HEK293T (cell line): ENCODE results near the gene CCZ1.

Experiments
- ARNT ChIP-seq: fragments of 450-650 bp; IDR thresholded peaks from 2 replicates; pipeline ENCODE4 v1.6.1; 2017; ENCODE audit warnings: mild to moderate bottlenecking
- BHLHE40 ChIP-seq: fragments of 450-650 bp; IDR thresholded peaks from 2 replicates; pipeline ENCODE4 v1.6.1; 2016; ENCODE audit warnings: mild to moderate bottlenecking, moderate library complexity, borderline replicate concordance
- CTBP1 ChIP-seq: fragments of 450-650 bp; IDR thresholded peaks from 2 replicates; pipeline ENCODE4 v1.6.1; 2016; ENCODE audit warnings: borderline replicate concordance
- ELF4 ChIP-seq: fragments of 450-650 bp; IDR thresholded peaks from 2 replicates; pipeline ENCODE4 v1.6.1; 2017; ENCODE audit warnings: antibody characterized with exemption
- FOXA1 ChIP-seq: fragments of 450-650 bp; IDR thresholded peaks from 2 replicates; pipeline ENCODE4 v1.6.1; 2016; ENCODE audit warnings: mild to moderate bottlenecking
- FOXK2 ChIP-seq: fragments of 450-650 bp; IDR thresholded peaks from 2 replicates; pipeline ENCODE4 v1.6.1; 2016; ENCODE audit warnings: mild to moderate bottlenecking
- LEF1 ChIP-seq: fragments of 450-650 bp; IDR thresholded peaks from 2 replicates; pipeline ENCODE4 v1.6.1; 2017; ENCODE audit warnings: mild to moderate bottlenecking, borderline replicate concordance
- PKNOX1 ChIP-seq: fragments of 450-650 bp; IDR thresholded peaks from 2 replicates; pipeline ENCODE4 v1.6.1; 2016
- SP1 ChIP-seq: fragments of 450-650 bp; IDR thresholded peaks from 2 replicates; pipeline ENCODE4 v1.6.1; 2017
- SUZ12 ChIP-seq: fragments of 450-650 bp; IDR thresholded peaks from 2 replicates; pipeline ENCODE4 v1.6.1; 2016; ENCODE audit warnings: mild to moderate bottlenecking
- TARDBP ChIP-seq: fragments of 450-650 bp; IDR thresholded peaks from 2 replicates; pipeline ENCODE4 v1.6.1; 2016
- ZNF384 ChIP-seq: fragments of 450-650 bp; IDR thresholded peaks from 2 replicates; pipeline ENCODE4 v1.6.1; 2016

DNA sequence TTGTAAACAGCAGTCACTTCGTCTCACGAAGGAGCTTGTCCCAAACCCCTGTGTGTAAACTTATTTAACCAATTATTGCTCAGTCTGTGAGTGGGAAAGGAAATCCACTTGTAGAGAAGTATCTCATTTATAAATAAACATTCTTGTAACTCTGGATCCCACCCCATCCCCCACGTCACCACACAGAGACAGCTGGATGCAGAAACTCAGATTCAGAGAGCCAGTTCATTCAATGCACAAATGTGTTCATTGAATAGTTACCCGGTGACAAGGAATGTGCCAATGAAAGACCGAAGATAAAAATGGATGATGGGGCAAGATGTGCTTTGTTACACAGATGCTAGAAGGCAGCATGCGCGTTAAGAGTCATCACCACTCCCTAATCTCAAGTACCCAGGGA lies 26.2 kb upstream of the CCZ1 start:
- TF ChIP-seq FOXK2 (no peak), SP1 (no peak), SUZ12 (no peak), FOXA1 (no peak), LEF1 (no peak), CTBP1 (no peak), TARDBP (no peak), ZNF384 (no peak), ARNT (no peak), ELF4 (no peak), PKNOX1 (no peak), BHLHE40 (no peak)
